GM12878 (cell line): Measurements from ENCODE around the gene UTP11. TPM values are rescaled to one million over a fixed set of nuclear protein-coding genes. Genes with fewer than 3 reads are reported as not detected.

Experiments used
- ATAC-seq: fragments of 200-7000 bp; cut with Tn5 transposase; 3 replicates; pipeline ENCODE4 v1.9.1; 2020; ENCODE audit warnings: mild to moderate bottlenecking, moderate library complexity
- BruUV-seq: library from RNA; stranded (reverse); fragments of 400-500 nt; replicated peaks from 2 replicates; lab custom pipeline; 2021; lab: Mats Ljungman, UMichigan
- CTCF ChIA-PET: fragments of 300-600 bp; sonication (Branson Sonifier 250); formaldehyde crosslinking; extraction: SDS; loops from one replicate; lab custom pipeline; 2021; ENCODE audit warnings: inconsistent platforms; lab: Yijun Ruan, JAX
- POLR2A ChIA-PET: fragments of 350-600 bp; formaldehyde crosslinking; extraction: SDS; loops from one replicate; lab custom pipeline; 2021; ENCODE audit warnings: inconsistent platforms; lab: Charles Lee
- RAD21 ChIA-PET: fragments of 300-600 bp; sonication (Branson Sonifier 250); formaldehyde crosslinking; loops from one replicate; lab custom pipeline; 2023; ENCODE audit warnings: antibody characterized with exemption; ENCODE audit not compliant: unreplicated experiment; lab: Charles Lee
- SMC1A ChIA-PET: fragments of 300-600 bp; sonication (Branson Sonifier 250); formaldehyde crosslinking; loops from one replicate; lab custom pipeline; 2023; ENCODE audit not compliant: unreplicated experiment, uncharacterized antibody; lab: Charles Lee
- DNase-seq: peaks from one replicate; pipeline ENCODE4 v3.0.0-alpha.2; 2011; ENCODE audit warnings: low read depth, low spot score
- FAIRE-seq: peaks from 3 replicates; lab custom pipeline; 2011; peaks lifted over from hg19 to GRCh38; lab: Jason Lieb, UNC
- H2AFZ ChIP-seq: 2 replicates; pipeline ENCODE4 v1.6.0; 2011; ENCODE audit warnings: low read depth, low read length, control low read depth; ENCODE audit not compliant: control insufficient read depth
- H3K27ac ChIP-seq: 2 replicates; pipeline ENCODE4 v1.5.1; 2011; ENCODE audit warnings: control low read depth; ENCODE audit not compliant: control insufficient read depth, insufficient read depth
- H3K27me3 ChIP-seq, 2 experiments: replicated peaks in 1 of 2; 2 replicates each; pipeline versions ENCODE4 v1.6.0 to v1.6.1; 2011; ENCODE audit warnings: low read length in 1 of 2; ENCODE audit not compliant: control insufficient read depth in 2 of 2, insufficient read depth in 2 of 2
- H3K36me3 ChIP-seq, 2 experiments: 2 replicates each; pipeline ENCODE4 v1.5.1; 2011; ENCODE audit warnings: low read length in 1 of 2; ENCODE audit not compliant: control insufficient read depth in 2 of 2, insufficient read depth in 2 of 2
- H3K4me1 ChIP-seq: 2 replicates; pipeline ENCODE4 v1.6.1; 2011; ENCODE audit warnings: mild to moderate bottlenecking, low read length, moderate library complexity, mixed read lengths; ENCODE audit not compliant: control insufficient read depth, insufficient read depth
- H3K4me2 ChIP-seq: 2 replicates; pipeline ENCODE4 v1.6.0; 2011; ENCODE audit warnings: control low read depth; ENCODE audit not compliant: control insufficient read depth, insufficient read depth
- H3K4me3 ChIP-seq: fragments of 200-600 bp; sonication (generic); 2 replicates; pipeline ENCODE4 v1.5.1; 2016
- H3K79me2 ChIP-seq: 2 replicates; pipeline ENCODE4 v1.6.0; 2011; ENCODE audit warnings: low read length; ENCODE audit not compliant: control insufficient read depth, insufficient read depth
- H3K9ac ChIP-seq: 2 replicates; pipeline ENCODE4 v1.8.0; 2011; ENCODE audit warnings: low read length, control low read depth, mixed read lengths; ENCODE audit not compliant: control insufficient read depth, insufficient read depth
- H3K9me3 ChIP-seq: replicated peaks from 3 replicates; pipeline ENCODE4 v1.5.1; 2011; ENCODE audit warnings: mild to moderate bottlenecking, low read length; ENCODE audit not compliant: control insufficient read depth, insufficient read depth
- H4K20me1 ChIP-seq: 2 replicates; pipeline ENCODE4 v1.6.0; 2011; ENCODE audit not compliant: control insufficient read depth, insufficient read depth
- NBN ChIP-seq: fragments of 450-650 bp; IDR thresholded peaks from 2 replicates; pipeline ENCODE4 v1.6.1; 2016
- POLR2A ChIP-seq: IDR thresholded peaks from 2 replicates; pipeline ENCODE4 v1.6.1; 2011; ENCODE audit warnings: low read depth, mild to moderate bottlenecking, low read length
- POLR2AphosphoS5 ChIP-seq: IDR thresholded peaks from 2 replicates; pipeline ENCODE4 v1.6.1; 2011; ENCODE audit warnings: mild to moderate bottlenecking, low read length, inconsistent platforms
- YY1 ChIP-seq: IDR thresholded peaks from 2 replicates; pipeline ENCODE4 v1.6.1; 2011; ENCODE audit warnings: low read depth, mild to moderate bottlenecking, low read length
- WGBS: methylation state at CpG from one replicate; pipeline ENCODE4 v1.1.6; 2016; ENCODE audit warnings: low lambda C conversion rate; ENCODE audit not compliant: insufficient replicate concordance, insufficient coverage; ENCODE audit errors: missing lambda C conversion rate; 5-methylcytosine and 5-hydroxymethylcytosine counted together
- in situ Hi-C: fragments of 300-500 bp; cut with MboI; formaldehyde crosslinking; loops from 9 replicates; pipeline ENCODE4 v1.14.3; 2018; ENCODE audit warnings: mixed read lengths
- intact Hi-C: fragments of 100-400 bp; cut with micrococcal nuclease; formaldehyde crosslinking; loops from one replicate; pipeline ENCODE4 v1.14.2; 2022; ENCODE audit not compliant: unreplicated experiment
- polyA plus RNA-seq, 11 experiments: library from polyadenylated mRNA; depleted of rRNA in 4 of 11; unstranded in 6 of 11; stranded (reverse) in 5 of 11; fragments of >200 nt; fragmentation: Nextera tagmentation in 4 of 11; fragmentation: Illumina TruSeq in 1 of 11; extraction: Ambion mirVana in 4 of 11; extraction: Trizol in 1 of 11; gene quantifications; 1 replicate in 1 of 11; 2 replicates in 10 of 11; pipeline versions ENCODE4 v1.2.1 to v1.2.3, GENCODE V29; 2011 to 2016; ENCODE audit warnings: inconsistent platforms in 2 of 11, missing spikeins in 2 of 11, low read depth in 1 of 11
- total RNA-seq, 4 experiments: library from RNA; depleted of rRNA in 3 of 4; stranded (reverse); fragments of >200 nt in 3 of 4; fragmentation: Illumina TruSeq in 1 of 4; extraction: Trizol in 1 of 4; gene quantifications; 2 replicates each; pipeline versions ENCODE4 v1.2.1 to v1.2.3, GENCODE V29; 2013 to 2021

The UTP11 gene
- total and polyA plus RNA-seq, 10 of the 15 experiments (the other 5 are each of a cell fraction or from before 2014, with no cell fraction given): 34.5 to 146 (median 64.2) TPM

DNA sequence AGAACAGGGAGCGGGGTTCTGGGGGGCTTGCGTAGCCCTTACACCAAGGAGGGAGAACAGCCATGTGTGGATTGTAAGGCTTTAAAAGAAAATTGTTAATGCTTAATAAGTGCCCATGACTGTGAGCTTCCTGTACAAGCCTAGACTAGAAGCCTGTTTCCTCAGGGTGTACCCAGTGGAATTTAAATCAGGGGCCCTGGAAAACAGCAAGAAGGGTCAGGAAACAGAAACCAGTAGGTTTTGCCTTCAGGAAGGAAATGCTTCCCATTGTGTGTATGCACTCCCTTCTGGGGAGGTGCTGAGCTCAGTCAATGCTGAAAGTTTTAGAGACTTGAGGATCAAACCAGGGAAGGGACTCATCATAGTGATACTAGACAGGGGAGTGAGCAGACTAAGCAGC lies 12.7 kb downstream of the UTP11 start:
- FAIRE-seq: no peak
- SMC1A ChIA-PET: interaction anchor here (0.9 to 7.1 kb wide), 8 partner anchors 11 to 447 kb away, joined by 3 to 77 read pairs (median 6); no protein-coding TSS in a partner anchor
- no peak overlapping the region for H3K4me3 ChIP-seq
- WGBS: 95% methylated on average over 2 of the region's 2 CpGs
- CTCF ChIA-PET: interaction anchor here (0.6 to 13.9 kb wide), 12 partner anchors 12 to 810 kb away, joined by 3 to 252 read pairs (median 3); no protein-coding TSS in a partner anchor
- no peaks in the 10 kb centered on the region for H4K20me1 ChIP-seq
- H3K79me2 ChIP-seq: no peaks in the 10 kb centered on the region
- H3K9ac ChIP-seq: no peak overlapping the region
- peaks cover 6 to 17% of the 10 kb centered on the region in 2 experiments for H3K36me3 ChIP-seq
- no peak for DNase-seq
- H3K9me3 ChIP-seq: no peaks in the 10 kb centered on the region
- intact Hi-C loops: loop anchor here (5.0 kb wide), 1 partner anchor 562 kb away; no protein-coding TSS in a partner anchor
- no peak overlapping the region for H2AFZ ChIP-seq
- H3K4me1 ChIP-seq: peaks cover 39% of the 10 kb centered on the region
- no peak for ATAC-seq
- H3K4me2 ChIP-seq: no peak overlapping the region
- H3K27me3 ChIP-seq: no peaks in the 10 kb centered on the region
- BruUV-seq: no TSS peak
- RAD21 ChIA-PET: interaction anchor here (1.3 to 7.3 kb wide), 3 partner anchors 25 to 478 kb away, joined by 3 to 173 read pairs (median 4); no protein-coding TSS in a partner anchor
- POLR2A ChIA-PET: interaction anchor here (0.6 kb wide), 2 partner anchors 20 to 70 kb away, joined by 3 read pairs; no protein-coding TSS in a partner anchor
- in situ Hi-C loops: loop anchor here (5.0 to 25.0 kb wide), 2 partner anchors 562 to 792 kb away; no protein-coding TSS in a partner anchor
- no peak for TF ChIP-seq NBN
- no peak overlapping the region for H3K27ac ChIP-seq

DNA sequence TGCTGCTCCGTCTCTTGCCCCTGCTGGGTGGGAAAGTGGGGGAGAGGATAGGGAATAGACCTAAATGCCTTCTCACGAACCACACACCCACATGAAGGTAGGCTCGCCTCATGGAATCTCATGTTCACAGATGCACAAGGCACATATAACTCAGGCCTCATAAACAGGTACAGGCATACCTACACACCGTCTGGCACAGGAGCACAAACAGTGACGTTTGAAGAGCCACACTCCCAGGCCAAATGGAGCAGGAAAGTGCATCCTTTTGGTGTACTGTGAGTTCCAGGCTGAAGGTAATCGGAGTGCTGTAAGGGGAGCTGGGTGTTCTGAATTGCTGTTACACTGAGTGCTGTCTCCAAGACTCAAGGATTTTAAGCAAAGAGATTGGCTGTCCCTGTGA lies 13.1 kb downstream of the UTP11 start:
- ChIA-PET CTCF (interaction anchor here (0.6 to 13.9 kb wide), 11 partner anchors 10 to 809 kb away, joined by 3 to 252 read pairs (median 5); partner anchors contain the start of gene UTP11), POLR2A (interaction anchor here (4.9 kb wide), 1 partner anchor 27 kb away, joined by 32 read pairs; no protein-coding TSS in a partner anchor), RAD21 (interaction anchor here (1.2 to 7.3 kb wide), 5 partner anchors 26 to 502 kb away, joined by 3 to 173 read pairs (median 14); no protein-coding TSS in a partner anchor), SMC1A (interaction anchor here (0.9 to 7.1 kb wide), 9 partner anchors 12 to 806 kb away, joined by 3 to 77 read pairs (median 8); no protein-coding TSS in a partner anchor)
- no peak for DNase-seq
- H3K9ac ChIP-seq: no peak overlapping the region
- no peaks in the 10 kb centered on the region for H3K27me3 ChIP-seq
- H3K4me1 ChIP-seq: peaks cover 43% of the 10 kb centered on the region
- in situ Hi-C loops (loop anchor here (5.0 to 25.0 kb wide), 2 partner anchors 562 to 792 kb away; no protein-coding TSS in a partner anchor), intact Hi-C loops (loop anchor here (1.0 to 5.0 kb wide), 3 partner anchors 47 to 562 kb away; no protein-coding TSS in a partner anchor)
- ATAC-seq: no peak
- no peaks in the 10 kb centered on the region for H3K9me3 ChIP-seq
- no peak overlapping the region for H3K27ac ChIP-seq
- FAIRE-seq: no peak
- BruUV-seq: no TSS peak
- TF ChIP-seq YY1: no peak
- TF ChIP-seq POLR2AphosphoS5: 0 out of 2 replicates have a peak, but pooled peaks have one; percentile 27
- TF ChIP-seq POLR2A: peak; percentile 36
- no peak overlapping the region for H3K4me2 ChIP-seq
- no peak overlapping the region for H3K4me3 ChIP-seq
- H3K36me3 ChIP-seq: peaks cover 6 to 17% of the 10 kb centered on the region in 2 experiments
- 79% methylated on average over 6 of the region's 6 CpGs for WGBS
- no peaks in the 10 kb centered on the region for H3K79me2 ChIP-seq
- no peak overlapping the region for H2AFZ ChIP-seq
- no peaks in the 10 kb centered on the region for H4K20me1 ChIP-seq
